Sigmoid colon (tissue), 4 donors: ENCODE data around the gene SERINC5.

Experiments used
- EP300 ChIP-seq, 4 donors: sonication (generic); formaldehyde crosslinking; IDR thresholded peaks; one replicate each; pipeline ENCODE4 v1.6.1; 2017; ENCODE audit warnings: antibody characterized with exemption in 4 of 4
- POLR2A ChIP-seq, 2 donors: fragments of 450-650 bp; IDR thresholded peaks; one replicate each; pipeline ENCODE4 v1.6.1; 2016; ENCODE audit warnings: antibody characterized with exemption in 2 of 2, mild to moderate bottlenecking in 2 of 2, moderate library complexity in 2 of 2
- POLR2AphosphoS5 ChIP-seq, 4 donors: sonication (generic); formaldehyde crosslinking; IDR thresholded peaks; one replicate each; pipeline ENCODE4 v1.6.1; 2017; ENCODE audit warnings: antibody characterized with exemption in 4 of 4
- TF ChIP-seq, protein P1 (sequence below), 4 experiments: fragments of 450-650 bp in 3 of 4; fragments of 200-600 bp in 1 of 4; IDR thresholded peaks; one replicate each; pipeline ENCODE4 v1.5.1; 2016 to 2019; ENCODE audit warnings: antibody characterized with exemption in 4 of 4, mild to moderate bottlenecking in 3 of 4, moderate library complexity in 2 of 4

DNA sequence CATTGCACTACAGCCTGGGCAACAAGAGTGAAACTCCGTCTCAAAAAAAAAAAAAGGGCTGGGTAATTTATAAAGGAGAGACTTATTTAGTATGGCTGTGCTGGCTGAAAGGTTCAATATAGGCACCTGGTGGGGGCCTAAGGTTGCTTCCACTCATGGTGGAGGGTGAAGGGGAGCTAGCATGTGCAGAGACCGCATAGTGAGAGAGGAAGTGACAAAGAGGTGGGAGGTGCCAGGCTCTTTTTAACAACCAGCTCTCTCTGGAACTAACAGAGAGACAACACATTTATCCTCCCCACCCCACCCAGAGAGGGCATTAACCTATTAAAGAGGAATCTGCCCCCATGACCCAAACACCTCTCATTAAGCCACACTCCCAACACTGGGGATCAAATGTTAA, 28.9 kb upstream of the SERINC5 start:
- no peak for TF ChIP-seq POLR2A (IDR thresholded peaks at IDR 0.05)
- TF ChIP-seq, protein P1, sequence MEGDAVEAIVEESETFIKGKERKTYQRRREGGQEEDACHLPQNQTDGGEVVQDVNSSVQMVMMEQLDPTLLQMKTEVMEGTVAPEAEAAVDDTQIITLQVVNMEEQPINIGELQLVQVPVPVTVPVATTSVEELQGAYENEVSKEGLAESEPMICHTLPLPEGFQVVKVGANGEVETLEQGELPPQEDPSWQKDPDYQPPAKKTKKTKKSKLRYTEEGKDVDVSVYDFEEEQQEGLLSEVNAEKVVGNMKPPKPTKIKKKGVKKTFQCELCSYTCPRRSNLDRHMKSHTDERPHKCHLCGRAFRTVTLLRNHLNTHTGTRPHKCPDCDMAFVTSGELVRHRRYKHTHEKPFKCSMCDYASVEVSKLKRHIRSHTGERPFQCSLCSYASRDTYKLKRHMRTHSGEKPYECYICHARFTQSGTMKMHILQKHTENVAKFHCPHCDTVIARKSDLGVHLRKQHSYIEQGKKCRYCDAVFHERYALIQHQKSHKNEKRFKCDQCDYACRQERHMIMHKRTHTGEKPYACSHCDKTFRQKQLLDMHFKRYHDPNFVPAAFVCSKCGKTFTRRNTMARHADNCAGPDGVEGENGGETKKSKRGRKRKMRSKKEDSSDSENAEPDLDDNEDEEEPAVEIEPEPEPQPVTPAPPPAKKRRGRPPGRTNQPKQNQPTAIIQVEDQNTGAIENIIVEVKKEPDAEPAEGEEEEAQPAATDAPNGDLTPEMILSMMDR (IDR thresholded peaks at IDR 0.05) = no peak
- no peak for TF ChIP-seq POLR2AphosphoS5 (IDR thresholded peaks at IDR 0.05)
- TF ChIP-seq EP300 (IDR thresholded peaks at IDR 0.05) = no peak
